Left hindlimb (tissue), 1 donor: ENCODE results near the gene MRPS22.
"Not testable (repeated sequence)": the region's sequence is repeated elsewhere in the genome, so short reads cannot be mapped to it uniquely, and the experiment has no call there.

ENCODE experiments used
- DNase-seq: peaks from one replicate; pipeline ENCODE4 v3.0.0-alpha.2; 2018

The MRPS22 gene

GRCh38 chr3:139340784-139341183 lies 3.0 kb upstream of the MRPS22 start:
- DNase-seq: no peak

- DNase-seq: no peak
Measured at GRCh38 chr3:139342054-139342453, 1.8 kb upstream of the MRPS22 start.

GRCh38 chr3:139346771-139347170 lies 3.0 kb downstream of the MRPS22 start:
- no peak for DNase-seq

GRCh38 chr3:139353920-139354556 lies 10.2 kb downstream of the MRPS22 start:
- DNase-seq: peak; percentile 37

GRCh38 chr3:139354661-139355060 lies 10.8 kb downstream of the MRPS22 start:
- DNase-seq: no peak

- no peak for DNase-seq
Measured at GRCh38 chr3:139355476-139355875, 11.7 kb downstream of the MRPS22 start.

- DNase-seq: no peak
Measured at GRCh38 chr3:139355891-139356290, 12.1 kb downstream of the MRPS22 start.

GRCh38 chr3:139357899-139358298 lies 14.1 kb downstream of the MRPS22 start:
- no peak for DNase-seq

- no peak for DNase-seq
Measured at GRCh38 chr3:139358841-139359562, 15.2 kb downstream of the MRPS22 start.

GRCh38 chr3:139361276-139361675 lies 17.5 kb downstream of the MRPS22 start:
- no peak for DNase-seq

- no peak for DNase-seq
Measured at GRCh38 chr3:139364549-139364948, 20.7 kb downstream of the MRPS22 start.

- no peak for DNase-seq
Measured at GRCh38 chr3:139374099-139374498, 30.3 kb downstream of the MRPS22 start.

- DNase-seq: no peak
Measured at GRCh38 chr3:139377378-139377777, 33.6 kb downstream of the MRPS22 start.

- no peak for DNase-seq
Measured at GRCh38 chr3:139378587-139379241, 34.9 kb downstream of the MRPS22 start.

- no peak for DNase-seq
Measured at GRCh38 chr3:139380575-139380974, 36.8 kb downstream of the MRPS22 start.

- DNase-seq: not testable (repeated sequence)
Measured at GRCh38 chr3:139382291-139382690, 38.5 kb downstream of the MRPS22 start.

- no peak for DNase-seq
Measured at GRCh38 chr3:139388077-139388476, 44.3 kb downstream of the MRPS22 start.

- no peak for DNase-seq
Measured at GRCh38 chr3:139388821-139389551, 45.2 kb downstream of the MRPS22 start.

- peak; percentile 99 for DNase-seq
Measured at GRCh38 chr3:139389552-139390368, 45.9 kb downstream of the MRPS22 start, which contains the start of gene COPB2. COPB2 (minus strand) TSS chr3:139389647; CDS start chr3:139389550, 97 bp downstream.

GRCh38 chr3:139394116-139394515 lies 50.3 kb downstream of the MRPS22 start:
- DNase-seq: no peak

- DNase-seq: no peak
Measured at GRCh38 chr3:139396707-139397106, 52.9 kb downstream of the MRPS22 start.

- DNase-seq: not testable (repeated sequence)
Measured at GRCh38 chr3:139401155-139401554, 57.3 kb downstream of the MRPS22 start.
